Osteocyte (in vitro differentiated cells): ENCODE measurements around the gene OR8K3. TPM values are rescaled to one million over a fixed set of nuclear protein-coding genes. Genes with fewer than 3 reads are reported as not detected.

Source experiments
- DNase-seq: peaks from one replicate; pipeline ENCODE4 v3.0.0; 2021; ENCODE audit warnings: mixed read lengths; ENCODE audit not compliant: unreplicated experiment; ENCODE audit errors: extremely low spot score
- H3K27ac Mint-ChIP-seq: one replicate; pipeline ENCODE4 v1.8.0; 2021; ENCODE audit warnings: mild to moderate bottlenecking, mixed read lengths; ENCODE audit not compliant: unreplicated experiment
- H3K27me3 Mint-ChIP-seq: one replicate; pipeline ENCODE4 v1.8.0; 2021; ENCODE audit warnings: mixed read lengths; ENCODE audit not compliant: unreplicated experiment
- H3K36me3 Mint-ChIP-seq: one replicate; pipeline ENCODE4 v1.8.0; 2021; ENCODE audit warnings: mixed read lengths; ENCODE audit not compliant: unreplicated experiment
- H3K4me1 Mint-ChIP-seq: one replicate; pipeline ENCODE4 v1.8.0; 2021; ENCODE audit warnings: mixed read lengths; ENCODE audit not compliant: unreplicated experiment
- H3K4me3 Mint-ChIP-seq: one replicate; pipeline ENCODE4 v1.8.0; 2021; ENCODE audit warnings: mild to moderate bottlenecking, moderate library complexity, mixed read lengths; ENCODE audit not compliant: unreplicated experiment
- H3K9me3 Mint-ChIP-seq: one replicate; pipeline ENCODE4 v1.8.0; 2021; ENCODE audit warnings: mixed read lengths; ENCODE audit not compliant: unreplicated experiment
- total RNA-seq: library from RNA; stranded (reverse); gene quantifications from 2 replicates; pipeline ENCODE4 v1.2.1, GENCODE V29; 2021
- TF ChIP-seq, protein P1 (sequence below): fragments of 200-600 bp; sonication (generic); IDR thresholded peaks from 2 replicates; pipeline ENCODE4 v1.5.0; 2021; ENCODE audit warnings: antibody characterized with exemption, mild to moderate bottlenecking, moderate library complexity

The OR8K3 gene
- total RNA-seq, 1 donor from 2014 or later: not detected

GRCh38 chr11:56353991-56354390, 39.0 kb downstream of the OR8K3 start, which contains the start of gene OR8J1:
Gene OR8J1 (plus strand): TSS chr11:56354291. CDS start chr11:56360247, 5,956 bp downstream.
- Mint-ChIP-seq H3K4me3 (no peak within 1 kb of the TSS), H3K4me1 (no peaks in the 10 kb centered on the region), H3K27ac (no peak within 1 kb of the TSS), H3K27me3 (no peaks in the 10 kb centered on the region), H3K9me3 (no peaks in the 10 kb centered on the region), H3K36me3 (no peaks in the 10 kb centered on the region)
- no peak for DNase-seq
- TF ChIP-seq, protein P1, sequence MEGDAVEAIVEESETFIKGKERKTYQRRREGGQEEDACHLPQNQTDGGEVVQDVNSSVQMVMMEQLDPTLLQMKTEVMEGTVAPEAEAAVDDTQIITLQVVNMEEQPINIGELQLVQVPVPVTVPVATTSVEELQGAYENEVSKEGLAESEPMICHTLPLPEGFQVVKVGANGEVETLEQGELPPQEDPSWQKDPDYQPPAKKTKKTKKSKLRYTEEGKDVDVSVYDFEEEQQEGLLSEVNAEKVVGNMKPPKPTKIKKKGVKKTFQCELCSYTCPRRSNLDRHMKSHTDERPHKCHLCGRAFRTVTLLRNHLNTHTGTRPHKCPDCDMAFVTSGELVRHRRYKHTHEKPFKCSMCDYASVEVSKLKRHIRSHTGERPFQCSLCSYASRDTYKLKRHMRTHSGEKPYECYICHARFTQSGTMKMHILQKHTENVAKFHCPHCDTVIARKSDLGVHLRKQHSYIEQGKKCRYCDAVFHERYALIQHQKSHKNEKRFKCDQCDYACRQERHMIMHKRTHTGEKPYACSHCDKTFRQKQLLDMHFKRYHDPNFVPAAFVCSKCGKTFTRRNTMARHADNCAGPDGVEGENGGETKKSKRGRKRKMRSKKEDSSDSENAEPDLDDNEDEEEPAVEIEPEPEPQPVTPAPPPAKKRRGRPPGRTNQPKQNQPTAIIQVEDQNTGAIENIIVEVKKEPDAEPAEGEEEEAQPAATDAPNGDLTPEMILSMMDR: no peak

Other genes starting within 250 kb of the OR8K3 start
- not detected in 2 replicates for gene OR8I2, start 221.8 kb upstream of the OR8K3 start, total RNA-seq
- gene OR8H2, start 211.5 kb upstream of the OR8K3 start, total RNA-seq: not detected in 2 replicates
- not detected in 2 replicates for gene OR8H3, start 192.8 kb upstream of the OR8K3 start, total RNA-seq
- gene OR8J3, start 174.9 kb upstream of the OR8K3 start, total RNA-seq: not detected in 2 replicates
- not detected in 2 replicates for gene OR8K5, start 154.8 kb upstream of the OR8K3 start, total RNA-seq
- gene OR5J2, start 138.5 kb upstream of the OR8K3 start, total RNA-seq: not detected in 2 replicates
- not detected in 2 replicates for gene OR5T2, start 80.9 kb upstream of the OR8K3 start, total RNA-seq
- gene OR5T3, start 62.9 kb upstream of the OR8K3 start, total RNA-seq: not detected in 2 replicates
- gene OR5T1, start 41.0 kb upstream of the OR8K3 start, total RNA-seq: not detected in 2 replicates
- not detected in 2 replicates for gene OR8H1, start 22.9 kb upstream of the OR8K3 start, total RNA-seq
- gene OR8K1, start 30.9 kb downstream of the OR8K3 start, total RNA-seq: not detected in 2 replicates
- not detected in 2 replicates for gene OR8J1, start 39.1 kb downstream of the OR8K3 start, total RNA-seq
- gene OR8U1, start 60.5 kb downstream of the OR8K3 start, total RNA-seq: not detected in 2 replicates
- gene OR5AL1, start 97.6 kb downstream of the OR8K3 start, total RNA-seq: not detected in 2 replicates
- not detected in 2 replicates for gene OR5M3, start 158.2 kb downstream of the OR8K3 start, total RNA-seq
- not detected in 2 replicates for gene OR5M8, start 176.2 kb downstream of the OR8K3 start, total RNA-seq
- not detected in 2 replicates for gene OR5M11, start 228.1 kb downstream of the OR8K3 start, total RNA-seq